ENCODE data around the gene MED27.

MED27 gene

DNA sequence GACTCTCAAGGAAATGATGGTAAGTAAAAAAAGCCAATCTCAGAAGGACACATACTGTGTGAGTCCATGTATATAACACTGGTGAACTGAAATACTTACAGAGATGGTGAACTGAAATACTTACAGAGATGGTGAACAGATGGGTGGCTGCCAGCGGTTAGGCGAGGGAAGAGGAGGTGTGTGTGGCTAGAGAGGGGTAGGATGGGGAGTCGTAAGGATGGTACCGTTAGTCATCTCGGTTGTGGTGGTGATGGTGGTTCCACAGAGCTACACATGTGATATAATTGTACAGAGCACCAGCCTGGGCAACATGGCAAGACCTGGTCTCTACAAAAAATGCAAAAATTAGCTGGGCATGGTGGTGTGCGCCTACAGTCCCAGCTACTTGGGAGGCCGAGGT is 226.2 kb downstream of the MED27 start:
- DNase-seq (ENCODE audit: low read depth, low spot score), result no peak

DNA sequence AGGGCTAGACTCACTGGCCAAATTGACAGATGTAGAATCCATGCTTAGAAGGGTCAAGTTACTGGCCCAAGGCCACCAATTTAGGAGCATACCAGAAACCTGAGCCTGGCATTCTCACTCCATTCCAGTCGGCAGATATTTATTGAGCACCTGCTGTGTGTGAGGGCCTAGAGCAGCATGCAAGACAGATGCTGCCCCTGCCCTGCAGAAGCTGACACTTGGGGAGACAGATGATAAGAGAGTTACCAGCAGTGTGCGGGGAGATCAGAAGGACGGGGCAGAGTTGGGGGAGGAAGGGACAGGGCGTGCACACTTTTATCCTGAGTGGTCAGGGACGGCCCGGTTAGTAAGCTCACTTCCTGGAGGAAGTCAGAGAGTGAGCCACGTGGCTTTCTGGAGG is 228.3 kb downstream of the MED27 start:
- no peak overlapping the region for H3K9ac ChIP-seq (ENCODE audit: insufficient read length, low read depth)
- peaks cover 8% of the 10 kb centered on the region for H3K4me1 ChIP-seq (ENCODE audit: insufficient read depth, insufficient read length)
- no peak for DNase-seq (ENCODE audit: low read depth, low spot score)
- TF ChIP-seq YY1 (IDR thresholded peaks at IDR 0.05; ENCODE audit: insufficient read depth, insufficient read length) (no peak), ZNF274 (IDR thresholded peaks at IDR 0.05; ENCODE audit: low read depth, low read length) (no peak), SUZ12 (IDR thresholded peaks at IDR 0.05; ENCODE audit: extremely low read depth, insufficient read depth, insufficient read length) (no peak)
- no peaks in the 10 kb centered on the region for H3K9me3 ChIP-seq (ENCODE audit: insufficient read depth, low read length)
- H3K36me3 ChIP-seq (ENCODE audit: insufficient read depth, insufficient read length, low read length), result no peaks in the 10 kb centered on the region
- H3K4me3 ChIP-seq (ENCODE audit: insufficient read length, low read depth), result no peak overlapping the region
- H3K27me3 ChIP-seq (ENCODE audit: insufficient read depth, insufficient read length), result no peaks in the 10 kb centered on the region

More for the DNA sequence above, 226.2 kb downstream of the MED27 start:
- Histone ChIP-seq H3K4me3 (ENCODE audit: insufficient read length, low read depth) (no peak overlapping the region), H3K9me3 (ENCODE audit: insufficient read depth, low read length) (no peaks in the 10 kb centered on the region), H3K9ac (ENCODE audit: insufficient read length, low read depth) (no peak overlapping the region), H3K27me3 (ENCODE audit: insufficient read depth, insufficient read length) (no peaks in the 10 kb centered on the region), H3K4me1 (ENCODE audit: insufficient read depth, insufficient read length) (peaks cover 8% of the 10 kb centered on the region), H3K36me3 (ENCODE audit: insufficient read depth, insufficient read length, low read length) (no peaks in the 10 kb centered on the region)
- TF ChIP-seq SUZ12 (IDR thresholded peaks at IDR 0.05; ENCODE audit: extremely low read depth, insufficient read depth, insufficient read length), result no peak
- TF ChIP-seq ZNF274 (IDR thresholded peaks at IDR 0.05; ENCODE audit: low read depth, low read length), result no peak
- TF ChIP-seq YY1 (IDR thresholded peaks at IDR 0.05; ENCODE audit: insufficient read depth, insufficient read length), result no peak

DNA sequence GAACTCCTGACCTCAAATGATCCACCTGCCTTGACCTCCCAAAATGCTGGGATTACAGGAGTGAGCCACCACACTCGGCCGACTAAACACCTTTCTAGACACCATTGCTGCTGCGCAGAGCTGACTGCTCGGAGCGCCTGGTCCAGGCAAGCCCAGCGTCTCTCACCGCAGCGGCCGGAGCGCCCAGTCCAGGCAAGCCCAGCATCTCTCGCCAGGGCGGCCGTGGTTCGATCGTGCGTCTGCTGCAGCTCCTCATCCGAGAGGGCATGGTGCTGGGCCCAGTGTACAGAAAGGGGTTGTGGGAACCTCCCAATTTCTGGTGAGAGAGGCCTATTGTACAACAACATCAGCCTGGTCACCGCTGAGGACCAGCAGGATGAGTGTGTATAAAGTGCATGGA is 230.3 kb downstream of the MED27 start:
- Histone ChIP-seq H3K27me3 (ENCODE audit: insufficient read depth, insufficient read length) (no peaks in the 10 kb centered on the region), H3K4me3 (ENCODE audit: insufficient read length, low read depth) (no peak overlapping the region), H3K9ac (ENCODE audit: insufficient read length, low read depth) (no peak overlapping the region), H3K36me3 (ENCODE audit: insufficient read depth, insufficient read length, low read length) (no peaks in the 10 kb centered on the region), H3K4me1 (ENCODE audit: insufficient read depth, insufficient read length) (peaks cover 3% of the 10 kb centered on the region), H3K9me3 (ENCODE audit: insufficient read depth, low read length) (no peaks in the 10 kb centered on the region)
- TF ChIP-seq SUZ12 (IDR thresholded peaks at IDR 0.05; ENCODE audit: extremely low read depth, insufficient read depth, insufficient read length) (no peak), ZNF274 (IDR thresholded peaks at IDR 0.05; ENCODE audit: low read depth, low read length) (no peak), YY1 (IDR thresholded peaks at IDR 0.05; ENCODE audit: insufficient read depth, insufficient read length) (no peak)
- DNase-seq (ENCODE audit: low read depth, low spot score), result no peak

DNA sequence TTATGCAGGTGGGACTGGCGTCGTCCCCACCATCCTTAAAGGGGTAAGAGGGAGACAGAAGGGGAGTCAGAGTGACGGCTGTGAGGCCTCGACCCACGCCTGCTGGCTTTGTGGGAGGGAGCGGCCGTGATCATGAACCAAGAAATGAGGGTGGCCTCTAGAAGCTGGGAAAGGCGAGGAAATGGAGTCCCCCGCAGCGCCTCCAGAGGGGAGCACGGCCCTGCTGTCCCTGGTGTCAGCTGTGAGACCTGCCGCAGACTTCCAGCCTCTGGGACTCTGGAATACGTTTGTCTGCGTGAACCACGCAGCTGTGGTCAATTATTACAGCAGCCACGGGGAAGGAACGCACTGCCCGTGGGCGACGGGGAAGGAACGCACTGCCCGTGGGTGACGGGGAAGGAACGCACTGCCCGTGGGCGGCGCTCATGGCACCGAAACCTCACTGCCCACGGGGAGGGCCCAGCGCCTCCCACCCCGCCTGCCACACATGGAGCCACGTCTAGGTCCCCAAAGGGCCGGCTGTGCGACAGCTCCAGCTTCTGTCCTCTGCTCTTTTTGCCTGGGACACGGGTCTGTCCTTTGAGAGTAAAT is 231.0 kb downstream of the MED27 start:
- Histone ChIP-seq H3K36me3 (ENCODE audit: insufficient read depth, insufficient read length, low read length) (no peaks in the 10 kb centered on the region), H3K27me3 (ENCODE audit: insufficient read depth, insufficient read length) (no peaks in the 10 kb centered on the region), H3K4me3 (ENCODE audit: insufficient read length, low read depth) (no peak overlapping the region), H3K4me1 (ENCODE audit: insufficient read depth, insufficient read length) (peaks cover 3% of the 10 kb centered on the region), H3K9ac (ENCODE audit: insufficient read length, low read depth) (no peak overlapping the region), H3K9me3 (ENCODE audit: insufficient read depth, low read length) (no peaks in the 10 kb centered on the region)
- no peak for DNase-seq (ENCODE audit: low read depth, low spot score)
- TF ChIP-seq SUZ12 (IDR thresholded peaks at IDR 0.05; ENCODE audit: extremely low read depth, insufficient read depth, insufficient read length), result no peak

DNA sequence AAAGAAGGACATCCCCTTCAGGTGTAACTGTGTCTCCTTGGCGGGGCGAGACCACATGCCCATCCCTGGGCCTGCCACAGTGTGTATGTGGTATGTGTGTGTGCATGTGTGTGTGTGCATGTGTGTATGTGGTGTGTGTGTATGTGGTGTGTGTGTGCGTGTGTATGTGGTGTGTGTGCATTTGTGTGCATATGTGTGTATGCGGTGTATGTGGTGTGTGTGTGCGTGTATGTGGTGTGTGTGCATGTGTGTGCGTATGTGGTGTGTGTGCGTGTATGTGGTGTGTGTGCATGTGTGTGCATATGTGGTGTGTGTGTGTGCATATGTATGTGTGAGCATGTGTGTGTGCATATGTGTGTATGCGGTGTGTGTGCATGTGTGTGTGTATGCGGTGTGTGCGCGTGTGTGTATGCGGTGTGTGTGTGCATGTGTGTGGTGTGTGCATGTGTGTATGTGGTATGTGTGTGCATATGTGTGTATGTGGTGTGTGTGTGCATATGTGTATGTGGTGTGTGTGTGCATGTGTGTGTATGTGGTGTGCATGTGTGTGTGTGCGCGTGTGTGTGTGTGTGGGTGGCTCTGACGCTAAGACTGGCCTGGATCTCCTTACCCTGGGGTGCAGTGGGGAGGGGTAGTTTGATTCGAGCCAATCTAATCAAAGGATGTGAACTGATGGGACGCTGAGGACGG is 231.9 kb downstream of the MED27 start:
- Histone ChIP-seq H3K9me3 (ENCODE audit: insufficient read depth, low read length) (no peaks in the 10 kb centered on the region), H3K4me1 (ENCODE audit: insufficient read depth, insufficient read length) (peaks cover 3% of the 10 kb centered on the region), H3K36me3 (ENCODE audit: insufficient read depth, insufficient read length, low read length) (no peaks in the 10 kb centered on the region), H3K27me3 (ENCODE audit: insufficient read depth, insufficient read length) (no peaks in the 10 kb centered on the region), H3K9ac (ENCODE audit: insufficient read length, low read depth) (no peak overlapping the region), H3K4me3 (ENCODE audit: insufficient read length, low read depth) (no peak overlapping the region)
- no peak for TF ChIP-seq ZNF274 (IDR thresholded peaks at IDR 0.05; ENCODE audit: low read depth, low read length)
- TF ChIP-seq SUZ12 (IDR thresholded peaks at IDR 0.05; ENCODE audit: extremely low read depth, insufficient read depth, insufficient read length), result no peak
- no peak for TF ChIP-seq YY1 (IDR thresholded peaks at IDR 0.05; ENCODE audit: insufficient read depth, insufficient read length)
- DNase-seq (ENCODE audit: low read depth, low spot score), result no peak

DNA sequence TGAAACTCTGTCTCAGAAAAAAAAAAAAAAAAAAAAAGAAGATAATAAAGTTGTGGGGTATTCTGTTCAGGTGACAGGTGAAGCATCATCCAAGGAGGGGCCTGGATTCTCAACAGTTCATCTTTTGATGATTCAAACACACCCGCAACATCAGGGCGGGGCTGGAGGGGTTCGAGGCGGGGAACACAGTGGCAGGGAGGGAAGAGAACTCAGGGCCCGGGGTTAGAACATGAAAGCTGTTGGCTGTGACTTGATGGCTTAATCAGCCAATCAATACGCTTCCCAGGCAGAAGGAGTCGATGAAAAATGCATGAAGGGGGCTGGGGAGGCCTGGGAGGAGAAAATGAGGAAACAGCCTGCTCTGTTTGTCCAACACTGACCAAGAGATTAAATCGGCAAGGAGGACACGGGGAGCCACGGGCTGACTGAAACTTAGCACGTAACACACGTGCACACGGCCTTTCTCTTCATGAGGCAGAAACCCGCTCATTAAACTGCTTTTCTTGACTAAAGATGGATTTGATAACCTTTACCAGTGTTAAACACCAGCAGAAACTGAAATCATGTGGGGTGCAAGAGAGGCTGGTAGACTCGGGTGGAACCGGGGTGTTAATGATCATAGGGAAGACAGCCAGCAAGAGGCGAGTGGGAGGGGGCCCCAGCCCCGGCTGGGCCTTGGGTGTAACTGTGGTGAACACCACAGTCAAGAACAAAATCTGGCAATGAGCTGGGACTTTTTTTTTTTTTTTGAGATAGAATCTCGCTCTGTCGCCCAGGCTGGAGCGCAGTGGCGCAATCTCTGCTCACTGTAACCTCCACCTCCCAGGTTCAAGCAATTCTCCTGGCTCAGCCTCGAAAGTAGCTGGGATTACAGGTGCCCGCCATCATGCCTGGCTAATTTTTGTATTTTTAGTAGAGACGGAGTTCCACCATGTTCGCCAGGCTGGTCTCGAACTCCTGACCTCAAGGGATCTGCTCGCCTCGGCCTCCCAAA is 234.1 kb downstream of the MED27 start:
- TF ChIP-seq ZNF274 (IDR thresholded peaks at IDR 0.05; ENCODE audit: low read depth, low read length) (no peak), YY1 (IDR thresholded peaks at IDR 0.05; ENCODE audit: insufficient read depth, insufficient read length) (no peak), SUZ12 (IDR thresholded peaks at IDR 0.05; ENCODE audit: extremely low read depth, insufficient read depth, insufficient read length) (no peak)
- no peak overlapping the region for H3K9ac ChIP-seq (ENCODE audit: insufficient read length, low read depth)
- DNase-seq (ENCODE audit: low read depth, low spot score), result no peak
- no peaks in the 10 kb centered on the region for H3K27me3 ChIP-seq (ENCODE audit: insufficient read depth, insufficient read length)
- no peaks in the 10 kb centered on the region for H3K36me3 ChIP-seq (ENCODE audit: insufficient read depth, insufficient read length, low read length)
- no peaks in the 10 kb centered on the region for H3K9me3 ChIP-seq (ENCODE audit: insufficient read depth, low read length)
- H3K4me1 ChIP-seq (ENCODE audit: insufficient read depth, insufficient read length), result peaks cover 2% of the 10 kb centered on the region
- no peak overlapping the region for H3K4me3 ChIP-seq (ENCODE audit: insufficient read length, low read depth)

DNA sequence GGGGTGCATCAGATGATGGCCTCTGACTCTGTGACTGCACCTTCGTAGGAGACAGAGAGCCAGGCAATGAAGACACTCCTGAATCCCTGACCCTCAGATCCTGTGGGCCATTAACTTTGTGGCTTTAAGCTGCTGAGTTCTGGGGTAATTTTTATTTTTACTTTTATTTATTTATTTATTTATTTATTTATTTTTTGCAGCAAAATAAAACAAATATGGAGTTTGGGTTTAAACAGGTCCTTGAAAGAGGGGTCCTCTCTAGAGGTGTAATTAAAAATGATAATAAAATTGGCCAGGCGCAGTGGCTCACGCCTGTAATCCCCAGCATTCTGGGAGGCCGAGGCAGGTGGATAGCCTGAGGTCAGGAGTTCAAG is 234.9 kb downstream of the MED27 start:
- Histone ChIP-seq H3K4me1 (ENCODE audit: insufficient read depth, insufficient read length) (peaks cover 5% of the 10 kb centered on the region), H3K27me3 (ENCODE audit: insufficient read depth, insufficient read length) (no peaks in the 10 kb centered on the region), H3K9ac (ENCODE audit: insufficient read length, low read depth) (no peak overlapping the region), H3K9me3 (ENCODE audit: insufficient read depth, low read length) (no peaks in the 10 kb centered on the region), H3K4me3 (ENCODE audit: insufficient read length, low read depth) (no peak overlapping the region), H3K36me3 (ENCODE audit: insufficient read depth, insufficient read length, low read length) (no peaks in the 10 kb centered on the region)
- no peak for DNase-seq (ENCODE audit: low read depth, low spot score)
- TF ChIP-seq ZNF274 (IDR thresholded peaks at IDR 0.05; ENCODE audit: low read depth, low read length) (no peak), SUZ12 (IDR thresholded peaks at IDR 0.05; ENCODE audit: extremely low read depth, insufficient read depth, insufficient read length) (no peak), YY1 (IDR thresholded peaks at IDR 0.05; ENCODE audit: insufficient read depth, insufficient read length) (no peak)

Measured in NT2/D1 (cell line).